K562 (cell line): ENCODE results near the gene CSTF2T. TPM values are rescaled to one million over a fixed set of nuclear protein-coding genes. Genes with fewer than 3 reads are reported as not detected.

Source experiments
- CC2D1A ChIP-seq: fragments of 450-650 bp; IDR thresholded peaks from 2 replicates; pipeline ENCODE4 v1.6.1; 2017; ENCODE audit warnings: mild to moderate bottlenecking
- CEBPG ChIP-seq, 3 experiments: fragments of 200-800 bp in 1 of 3; sonication (Bioruptor generic) in 1 of 3; sonication (generic) in 1 of 3; formaldehyde crosslinking in 1 of 3; IDR thresholded peaks in 2 of 3; conservative IDR thresholded peaks in 1 of 3; 2 replicates each; pipeline versions ENCODE4 v1.6.1 to v1.8.0; 2016 to 2022; ENCODE audit warnings: missing compliant biosample characterization in 2 of 3, missing genetic modification characterization in 2 of 3, mild to moderate bottlenecking in 1 of 3, missing genetic modification reagents in 1 of 3
- HDAC3 ChIP-seq: fragments of 450-650 bp; IDR thresholded peaks from 2 replicates; pipeline ENCODE4 v1.6.1; 2018; ENCODE audit warnings: borderline replicate concordance, mild to moderate bottlenecking, moderate library complexity; ENCODE audit not compliant: partially characterized antibody
- JUNB ChIP-seq: fragments of 450-650 bp; formaldehyde crosslinking; conservative IDR thresholded peaks from 2 replicates; pipeline ENCODE4 v1.4.0; 2020; ENCODE audit warnings: mild to moderate bottlenecking
- LEF1 ChIP-seq: fragments of 450-650 bp; IDR thresholded peaks from 2 replicates; pipeline ENCODE4 v1.6.1; 2016; ENCODE audit warnings: mild to moderate bottlenecking
- NFATC3 ChIP-seq: fragments of 450-650 bp; IDR thresholded peaks from 2 replicates; pipeline ENCODE4 v1.6.1; 2017; ENCODE audit warnings: mild to moderate bottlenecking
- NFE2L1 ChIP-seq: fragments of 450-650 bp; IDR thresholded peaks from 2 replicates; pipeline ENCODE4 v1.6.1; 2016; ENCODE audit warnings: missing genetic modification characterization, low read depth, mild to moderate bottlenecking, missing compliant biosample characterization, moderate library complexity, borderline replicate concordance
- NR2C2 ChIP-seq, 2 experiments: fragments of 200-800 bp in 1 of 2; sonication (Bioruptor generic) in 1 of 2; sonication (generic) in 1 of 2; formaldehyde crosslinking in 1 of 2; IDR thresholded peaks; 2 replicates each; pipeline versions ENCODE4 v1.6.1 to v1.8.0; 2016 to 2022; ENCODE audit warnings: mild to moderate bottlenecking in 1 of 2, missing compliant biosample characterization in 1 of 2, missing genetic modification characterization in 1 of 2, missing genetic modification reagents in 1 of 2
- PHTF2 ChIP-seq: fragments of 250-450 bp; sonication (Bioruptor Pico); IDR thresholded peaks from 2 replicates; pipeline ENCODE4 v1.5.0; 2021; ENCODE audit warnings: mild to moderate bottlenecking
- SP1 ChIP-seq: sonication (generic); formaldehyde crosslinking; IDR thresholded peaks from 2 replicates; pipeline ENCODE4 v1.8.1; 2022; ENCODE audit warnings: mild to moderate bottlenecking, missing genetic modification reagents
- SP2 ChIP-seq: IDR thresholded peaks from 2 replicates; pipeline ENCODE4 v1.6.1; 2011; ENCODE audit warnings: mild to moderate bottlenecking, low read depth, low read length, moderate library complexity; ENCODE audit not compliant: poor library complexity, severe bottlenecking; ENCODE audit errors: extremely low read depth
- TARDBP ChIP-seq: fragments of 450-650 bp; IDR thresholded peaks from 2 replicates; pipeline ENCODE4 v1.6.1; 2016
- ZNF212 ChIP-seq: fragments of 450-650 bp; formaldehyde crosslinking; IDR thresholded peaks from 2 replicates; pipeline ENCODE4 v1.4.0; 2020; ENCODE audit warnings: mild to moderate bottlenecking
- ZNF224 ChIP-seq: sonication (generic); formaldehyde crosslinking; IDR thresholded peaks from 2 replicates; pipeline ENCODE4 v1.8.0; 2022; ENCODE audit warnings: mild to moderate bottlenecking, missing genetic modification reagents
- ZNF830 ChIP-seq: fragments of 250-450 bp; sonication (Bioruptor Pico); IDR thresholded peaks from 2 replicates; pipeline ENCODE4 v1.5.0; 2021; ENCODE audit warnings: mild to moderate bottlenecking
- polyA plus RNA-seq, 8 experiments: library from polyadenylated mRNA; depleted of rRNA in 4 of 8; stranded (reverse) in 5 of 8; unstranded in 3 of 8; fragments of >200 nt; fragmentation: Nextera tagmentation in 2 of 8; fragmentation: Illumina TruSeq in 1 of 8; extraction: Ambion mirVana in 2 of 8; extraction: Trizol in 1 of 8; gene quantifications; 2 replicates each; pipeline versions ENCODE4 v1.2.1 to v1.2.3, GENCODE V29; 2011 to 2014; ENCODE audit warnings: inconsistent platforms in 1 of 8, missing spikeins in 1 of 8
- total RNA-seq, 7 experiments: library from RNA; depleted of rRNA in 6 of 7; stranded (reverse); fragments of >200 nt in 6 of 7; fragmentation: Illumina TruSeq in 2 of 7; extraction: Trizol in 2 of 7; gene quantifications; 2 replicates each; pipeline versions ENCODE4 v1.2.1 to v1.2.3, GENCODE V29; 2011 to 2021; ENCODE audit warnings: low replicate concordance in 1 of 7
- TF ChIP-seq, protein P1 (sequence below): sonication (generic); formaldehyde crosslinking; IDR thresholded peaks from 2 replicates; pipeline ENCODE4 v1.8.1; 2023; ENCODE audit warnings: mild to moderate bottlenecking, missing genetic modification reagents, moderate library complexity
- TF ChIP-seq, protein P2 (sequence below): fragments of 250-450 bp; sonication (Bioruptor Pico); IDR thresholded peaks from 2 replicates; pipeline ENCODE4 v1.5.0; 2021
- TF ChIP-seq, protein P3 (sequence below): sonication (generic); formaldehyde crosslinking; IDR thresholded peaks from 2 replicates; pipeline ENCODE4 v1.8.1; 2023; ENCODE audit warnings: mild to moderate bottlenecking, missing genetic modification reagents
- TF ChIP-seq, protein P4 (sequence below): fragments of 200-800 bp; sonication (Bioruptor generic); IDR thresholded peaks from 2 replicates; pipeline ENCODE4 v1.6.1; 2017; ENCODE audit warnings: missing genetic modification characterization, missing compliant biosample characterization

CSTF2T gene
- total and polyA plus RNA-seq, 9 of the 15 experiments (the other 6 are each of a cell fraction or from before 2014, with no cell fraction given) = 10.3 to 32.4 (median 24.2) TPM

- TF ChIP-seq JUNB (CRISPR knock-in tag) = no peak
- peak; percentile 76; the same call in 1 of the 2 replicates for TF ChIP-seq NFATC3
- TF ChIP-seq SP2 = no peak
- no peak for TF ChIP-seq ZNF224 (CRISPR knock-in tag)
- TF ChIP-seq, protein P1, sequence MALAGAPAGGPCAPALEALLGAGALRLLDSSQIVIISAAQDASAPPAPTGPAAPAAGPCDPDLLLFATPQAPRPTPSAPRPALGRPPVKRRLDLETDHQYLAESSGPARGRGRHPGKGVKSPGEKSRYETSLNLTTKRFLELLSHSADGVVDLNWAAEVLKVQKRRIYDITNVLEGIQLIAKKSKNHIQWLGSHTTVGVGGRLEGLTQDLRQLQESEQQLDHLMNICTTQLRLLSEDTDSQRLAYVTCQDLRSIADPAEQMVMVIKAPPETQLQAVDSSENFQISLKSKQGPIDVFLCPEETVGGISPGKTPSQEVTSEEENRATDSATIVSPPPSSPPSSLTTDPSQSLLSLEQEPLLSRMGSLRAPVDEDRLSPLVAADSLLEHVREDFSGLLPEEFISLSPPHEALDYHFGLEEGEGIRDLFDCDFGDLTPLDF (CRISPR knock-in tag) = peak; percentile 98
- 0 out of 2 replicates have a peak, but pooled peaks have one; percentile 58 for TF ChIP-seq ZNF212 (CRISPR knock-in tag)
- no peak for TF ChIP-seq CEBPG (CRISPR knock-in tag; IDR thresholded peaks at IDR 0.05)
- no peak for TF ChIP-seq CEBPG (tag; conservative IDR thresholded peaks at IDR 0.05 in 1 of 2, IDR thresholded peaks at IDR 0.05 in 1 of 2)
- peak; percentile 77 for TF ChIP-seq LEF1
- TF ChIP-seq ZNF830 = peak; percentile 28; the same call in 1 of the 2 replicates
- peak; percentile 86 for TF ChIP-seq CC2D1A
- no peak for TF ChIP-seq PHTF2 (CRISPR knock-in tag)
- no peak for TF ChIP-seq NR2C2 (CRISPR knock-in tag; IDR thresholded peaks at IDR 0.05)
- peak; percentile 96 for TF ChIP-seq NR2C2 (tag; IDR thresholded peaks at IDR 0.05)
- TF ChIP-seq, protein P2, sequence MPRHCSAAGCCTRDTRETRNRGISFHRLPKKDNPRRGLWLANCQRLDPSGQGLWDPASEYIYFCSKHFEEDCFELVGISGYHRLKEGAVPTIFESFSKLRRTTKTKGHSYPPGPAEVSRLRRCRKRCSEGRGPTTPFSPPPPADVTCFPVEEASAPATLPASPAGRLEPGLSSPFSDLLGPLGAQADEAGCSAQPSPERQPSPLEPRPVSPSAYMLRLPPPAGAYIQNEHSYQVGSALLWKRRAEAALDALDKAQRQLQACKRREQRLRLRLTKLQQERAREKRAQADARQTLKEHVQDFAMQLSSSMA (CRISPR knock-in tag) = 0 out of 2 replicates have a peak, but pooled peaks have one; percentile 31
- TF ChIP-seq, protein P3, sequence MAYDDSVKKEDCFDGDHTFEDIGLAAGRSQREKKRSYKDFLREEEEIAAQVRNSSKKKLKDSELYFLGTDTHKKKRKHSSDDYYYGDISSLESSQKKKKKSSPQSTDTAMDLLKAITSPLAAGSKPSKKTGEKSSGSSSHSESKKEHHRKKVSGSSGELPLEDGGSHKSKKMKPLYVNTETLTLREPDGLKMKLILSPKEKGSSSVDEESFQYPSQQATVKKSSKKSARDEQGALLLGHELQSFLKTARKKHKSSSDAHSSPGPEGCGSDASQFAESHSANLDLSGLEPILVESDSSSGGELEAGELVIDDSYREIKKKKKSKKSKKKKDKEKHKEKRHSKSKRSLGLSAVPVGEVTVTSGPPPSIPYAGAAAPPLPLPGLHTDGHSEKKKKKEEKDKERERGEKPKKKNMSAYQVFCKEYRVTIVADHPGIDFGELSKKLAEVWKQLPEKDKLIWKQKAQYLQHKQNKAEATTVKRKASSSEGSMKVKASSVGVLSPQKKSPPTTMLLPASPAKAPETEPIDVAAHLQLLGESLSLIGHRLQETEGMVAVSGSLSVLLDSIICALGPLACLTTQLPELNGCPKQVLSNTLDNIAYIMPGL (CRISPR knock-in tag) = no peak
- TF ChIP-seq, protein P4, sequence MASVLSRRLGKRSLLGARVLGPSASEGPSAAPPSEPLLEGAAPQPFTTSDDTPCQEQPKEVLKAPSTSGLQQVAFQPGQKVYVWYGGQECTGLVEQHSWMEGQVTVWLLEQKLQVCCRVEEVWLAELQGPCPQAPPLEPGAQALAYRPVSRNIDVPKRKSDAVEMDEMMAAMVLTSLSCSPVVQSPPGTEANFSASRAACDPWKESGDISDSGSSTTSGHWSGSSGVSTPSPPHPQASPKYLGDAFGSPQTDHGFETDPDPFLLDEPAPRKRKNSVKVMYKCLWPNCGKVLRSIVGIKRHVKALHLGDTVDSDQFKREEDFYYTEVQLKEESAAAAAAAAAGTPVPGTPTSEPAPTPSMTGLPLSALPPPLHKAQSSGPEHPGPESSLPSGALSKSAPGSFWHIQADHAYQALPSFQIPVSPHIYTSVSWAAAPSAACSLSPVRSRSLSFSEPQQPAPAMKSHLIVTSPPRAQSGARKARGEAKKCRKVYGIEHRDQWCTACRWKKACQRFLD (CRISPR knock-in tag) = peak; percentile 88
- no peak for TF ChIP-seq NFE2L1 (tag)
- peak; percentile 16; the same call in 1 of the 2 replicates for TF ChIP-seq TARDBP
- TF ChIP-seq HDAC3 = peak; percentile 76
- TF ChIP-seq SP1 = peak; percentile 95
Measured at GRCh38 chr10:51699475-51700227, at the start of gene CSTF2T (continued).
